Stimulated activated CD8-positive, alpha-beta memory T cell treated with anti-CD3 and anti-CD28 coated beads, Interleukin-15, amount 100 ng/mL, for 24 hours (primary cell): ENCODE data around the gene FCRL1.

Source experiments
- DNase-seq: peaks from one replicate; pipeline ENCODE4 v3.0.0-alpha.2; 2020; ENCODE audit warnings: low read depth

FCRL1 gene, protein sequence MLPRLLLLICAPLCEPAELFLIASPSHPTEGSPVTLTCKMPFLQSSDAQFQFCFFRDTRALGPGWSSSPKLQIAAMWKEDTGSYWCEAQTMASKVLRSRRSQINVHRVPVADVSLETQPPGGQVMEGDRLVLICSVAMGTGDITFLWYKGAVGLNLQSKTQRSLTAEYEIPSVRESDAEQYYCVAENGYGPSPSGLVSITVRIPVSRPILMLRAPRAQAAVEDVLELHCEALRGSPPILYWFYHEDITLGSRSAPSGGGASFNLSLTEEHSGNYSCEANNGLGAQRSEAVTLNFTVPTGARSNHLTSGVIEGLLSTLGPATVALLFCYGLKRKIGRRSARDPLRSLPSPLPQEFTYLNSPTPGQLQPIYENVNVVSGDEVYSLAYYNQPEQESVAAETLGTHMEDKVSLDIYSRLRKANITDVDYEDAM

DNA sequence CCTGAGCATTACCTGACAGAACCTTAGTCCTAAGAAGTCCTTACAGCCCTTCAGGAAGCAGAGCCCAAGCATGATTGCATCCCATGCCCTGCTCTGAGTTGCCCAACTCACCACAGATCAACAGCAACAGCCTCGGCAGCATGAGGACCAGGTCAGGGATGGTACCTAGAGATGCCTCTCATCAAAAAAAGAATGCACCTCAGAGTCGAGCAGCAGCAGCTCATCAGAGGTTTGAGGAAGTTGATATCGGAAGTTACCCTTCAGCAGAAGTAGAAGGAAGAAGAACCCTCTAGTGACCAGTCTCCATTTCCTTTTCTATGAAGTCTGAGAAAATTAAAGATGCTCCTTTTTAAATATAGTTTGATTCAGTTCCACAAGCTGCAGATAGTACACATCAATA lies at the start of gene FCRL1:
Gene FCRL1 (minus strand): TSS at position 225 of the 400 bp plus-strand sequence. CDS start 83 bp downstream, at position 142.
- no peak for DNase-seq

DNA sequence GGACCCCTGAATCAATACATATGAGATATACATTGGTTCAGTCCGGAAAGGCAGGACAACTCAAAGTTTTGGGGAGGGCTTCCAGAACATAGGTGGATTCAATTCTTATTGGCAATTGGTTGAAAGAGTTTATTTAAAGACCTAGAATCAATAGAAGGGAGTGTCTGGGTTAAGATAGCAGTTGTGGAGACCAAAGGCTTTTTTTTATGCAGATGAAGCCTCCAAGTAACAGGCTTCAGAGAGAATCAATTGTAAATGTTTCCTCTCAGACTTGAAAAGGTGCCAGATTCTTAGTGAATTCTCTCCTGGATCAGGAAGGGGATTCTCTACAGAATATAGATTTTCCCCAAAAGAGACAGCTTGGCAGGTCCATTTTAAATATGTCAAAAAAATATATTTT lies 48.7 kb upstream of the FCRL1 start:
- no peak for DNase-seq

DNA sequence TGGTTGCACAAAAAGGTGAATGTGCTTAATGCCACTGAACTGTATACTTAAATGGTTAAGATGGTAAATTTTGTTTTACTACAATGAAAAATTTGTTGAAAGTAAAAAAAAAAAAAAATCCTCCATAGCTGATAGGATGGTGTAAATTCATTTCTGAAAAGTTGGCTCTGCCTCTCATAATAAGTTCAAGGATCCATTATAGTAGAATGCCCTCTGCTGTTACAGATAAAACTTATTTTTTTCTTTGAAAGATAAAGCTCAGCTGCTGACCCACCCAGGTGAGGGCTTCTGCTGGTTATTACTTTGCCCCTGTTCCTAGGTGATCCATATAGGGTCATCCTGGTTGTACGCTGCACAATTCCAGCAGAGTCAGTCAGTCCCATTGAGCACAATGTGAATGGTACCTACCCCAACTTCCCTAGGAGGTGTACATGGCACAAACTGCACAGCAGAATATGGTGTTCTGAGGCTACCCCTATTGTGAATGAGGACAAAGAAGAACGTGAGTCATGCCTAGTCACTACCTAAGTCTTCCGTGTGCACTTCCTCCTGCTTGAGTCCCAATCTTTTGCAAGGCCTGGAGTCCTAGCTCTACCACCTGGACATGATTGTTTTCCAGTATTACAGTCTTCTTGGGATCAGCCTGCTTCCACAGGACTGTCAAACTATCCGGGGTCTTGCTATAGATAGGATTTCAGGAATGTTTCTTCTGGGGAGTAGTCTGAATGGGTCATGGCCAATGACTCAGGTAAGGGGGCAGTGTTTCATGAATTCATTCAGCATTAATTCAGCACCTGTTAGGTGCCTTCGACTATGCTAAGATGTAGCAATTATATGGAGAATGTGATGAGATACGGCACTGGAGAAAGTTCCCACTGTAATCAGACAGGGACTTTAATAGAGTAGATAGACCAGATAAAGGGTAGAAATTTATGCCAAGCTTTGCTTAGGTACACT lies 42.5 kb upstream of the FCRL1 start:
- DNase-seq = no peak

DNA sequence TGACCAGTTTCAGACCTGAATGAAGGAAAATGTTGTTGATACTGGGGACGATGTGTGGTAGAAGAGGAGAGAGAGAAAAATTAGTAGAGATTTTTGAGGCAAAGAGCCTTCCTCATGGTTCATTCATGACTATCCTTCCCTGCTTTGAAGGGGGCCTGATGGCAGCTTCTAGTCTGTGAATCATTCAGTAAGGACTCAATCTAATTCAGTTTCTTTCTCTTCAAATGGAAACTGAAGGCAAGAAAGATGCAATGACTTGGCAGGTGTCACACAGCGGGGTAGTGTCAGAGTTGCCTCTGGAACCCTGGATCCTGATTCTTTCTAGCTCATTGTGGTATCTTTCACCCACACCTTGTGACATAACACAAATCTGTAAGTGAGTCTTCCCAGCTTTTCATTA lies 36.6 kb upstream of the FCRL1 start:
- no peak for DNase-seq

DNA sequence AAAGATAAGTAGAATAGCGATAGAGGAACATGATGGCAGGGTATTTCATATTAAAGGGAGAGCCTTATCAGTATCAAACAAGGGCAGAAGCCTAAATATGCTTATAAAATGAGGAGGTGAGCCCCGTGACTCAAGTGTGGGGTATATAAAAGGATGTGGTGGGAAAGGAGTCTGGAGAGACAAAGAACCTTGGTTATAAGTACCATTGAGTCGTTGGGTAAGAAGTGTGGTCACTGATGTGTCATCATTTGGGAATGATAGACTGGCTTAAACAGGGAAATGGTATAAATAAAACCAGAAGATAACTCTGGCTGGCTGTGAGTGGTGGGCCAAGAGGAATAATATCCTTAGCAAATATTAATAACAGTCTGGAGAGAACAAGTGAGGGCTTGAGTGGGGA lies 32.6 kb upstream of the FCRL1 start:
- DNase-seq = no peak

DNA sequence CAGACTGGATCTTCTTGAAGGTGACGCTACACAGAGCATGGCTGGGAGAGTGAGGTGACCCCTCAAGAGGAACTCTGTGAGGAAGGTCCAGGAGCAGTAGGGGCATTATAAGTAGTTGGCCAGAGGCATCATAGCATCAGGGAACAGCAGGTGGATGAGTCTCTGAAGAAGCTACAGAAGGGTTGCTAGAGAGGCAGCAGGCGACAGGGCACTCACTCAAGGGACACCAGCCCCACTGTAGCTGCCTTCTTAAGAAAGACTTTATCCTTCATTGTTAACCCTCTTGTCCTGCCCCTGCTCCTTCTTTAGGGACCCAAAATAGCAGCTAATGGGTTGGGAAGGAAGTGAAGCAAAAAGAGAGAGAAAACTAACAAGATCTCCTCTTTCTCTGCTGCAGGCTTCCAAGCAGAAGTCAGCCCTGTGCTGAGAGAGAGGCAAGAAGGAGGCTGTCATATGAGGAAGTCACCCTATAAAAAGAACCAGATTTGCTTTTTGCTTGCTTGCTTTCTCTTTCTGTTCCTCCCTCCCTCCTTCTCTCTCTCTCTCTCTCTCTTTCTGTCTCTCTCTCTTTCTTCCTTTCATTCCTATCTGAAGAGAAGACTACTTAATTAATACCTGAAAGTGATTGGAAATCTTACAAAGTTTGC lies 29.4 kb upstream of the FCRL1 start:
- DNase-seq = no peak

DNA sequence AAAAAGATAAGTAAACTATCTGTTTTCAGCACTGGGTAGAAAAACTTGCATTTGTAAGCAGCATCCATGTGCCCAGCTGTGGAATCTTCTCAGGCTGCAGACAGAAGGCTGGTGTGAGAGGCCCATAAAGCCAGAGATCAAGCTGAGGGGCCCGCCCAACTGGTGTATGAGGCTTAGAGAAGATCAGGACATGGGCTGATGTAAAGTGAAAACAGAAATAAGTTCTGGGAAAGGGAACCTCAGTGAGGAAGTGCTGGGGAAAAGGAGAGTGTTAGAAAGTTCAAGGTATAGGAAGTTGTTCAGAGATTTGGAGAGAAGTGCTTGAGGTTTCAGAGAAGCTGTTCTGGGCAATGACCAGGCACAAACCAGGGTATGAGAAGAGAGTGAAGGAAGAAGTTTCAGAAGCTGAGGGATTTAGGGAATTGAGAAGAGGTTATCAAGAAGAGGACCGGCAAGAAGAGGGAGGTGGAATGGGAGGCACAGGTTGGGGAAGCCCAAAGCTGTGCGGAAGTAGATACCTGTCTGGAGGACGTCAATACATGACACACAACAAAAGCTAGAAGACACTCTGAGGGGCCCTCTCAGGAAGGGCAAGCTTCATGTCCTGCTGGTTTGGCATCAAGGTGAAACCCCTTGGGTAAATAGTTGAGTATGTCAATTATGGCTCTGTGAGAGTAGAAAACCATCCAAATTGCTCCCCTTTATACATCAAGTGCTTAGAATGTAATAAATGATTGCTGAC lies 24.3 kb upstream of the FCRL1 start:
- no peak for DNase-seq

DNA sequence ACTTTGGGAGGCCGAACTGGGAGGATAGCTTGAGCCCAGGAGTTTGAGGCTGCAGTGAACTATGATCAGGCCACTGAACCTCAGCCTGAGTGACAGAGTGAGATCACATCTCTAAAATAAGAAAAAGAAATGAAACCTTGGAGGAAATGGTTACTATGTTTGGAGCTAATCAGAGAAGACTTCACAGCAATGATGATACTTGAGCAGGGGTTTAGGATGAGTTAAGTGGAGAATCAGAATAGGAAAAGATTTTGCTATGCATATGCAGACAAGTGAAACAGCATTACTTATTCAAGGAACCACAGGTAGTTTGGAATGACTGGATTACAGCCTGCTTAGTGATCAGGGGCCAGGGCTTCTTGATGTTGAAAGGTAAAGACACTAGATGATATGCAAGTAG lies 23.0 kb upstream of the FCRL1 start:
- no peak for DNase-seq

DNA sequence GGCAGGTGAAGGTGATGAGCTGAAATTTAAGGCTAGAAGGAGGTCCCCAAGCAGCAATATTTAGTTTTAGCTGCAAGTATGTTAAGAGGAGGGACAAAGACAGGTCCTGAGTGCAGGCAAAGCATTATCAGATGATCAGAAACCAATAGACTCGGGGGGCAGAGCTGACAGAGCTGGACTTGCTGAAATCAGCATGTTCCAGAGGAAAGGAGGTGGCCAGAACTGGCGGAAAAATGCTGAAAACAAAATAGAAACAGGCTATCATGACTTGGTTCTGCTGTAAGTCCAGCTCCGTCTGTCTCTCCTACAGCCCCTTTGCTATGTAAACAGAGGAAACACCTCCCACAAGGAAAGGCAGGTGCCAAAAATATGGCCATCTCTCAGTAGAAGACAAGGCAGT lies 21.8 kb upstream of the FCRL1 start, which contains the start of gene CD5L:
Gene CD5L (minus strand): TSS at position 101 of the 400 bp plus-strand sequence. CDS start 107 bp downstream, outside the sequence.
- no peak for DNase-seq

DNA sequence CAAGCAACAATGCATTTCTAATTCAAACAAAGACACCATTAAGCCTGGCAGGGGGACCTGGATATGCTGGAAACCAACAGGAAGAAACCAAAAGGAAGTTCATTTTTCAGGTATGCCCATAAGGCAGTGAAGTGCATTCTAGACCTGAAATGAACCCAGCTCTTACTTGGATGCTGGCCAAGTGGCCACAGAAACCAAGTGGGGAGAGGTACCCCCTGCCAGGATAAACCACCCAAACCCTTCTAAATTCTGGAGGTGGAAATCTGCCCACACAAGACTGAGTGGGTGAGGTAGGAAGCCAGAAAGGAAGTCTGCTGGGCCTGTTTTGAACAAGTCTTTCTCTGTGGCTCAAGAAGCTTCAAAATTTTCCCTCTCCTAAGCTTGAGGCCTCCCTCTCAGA lies 19.0 kb upstream of the FCRL1 start:
- DNase-seq = no peak

DNA sequence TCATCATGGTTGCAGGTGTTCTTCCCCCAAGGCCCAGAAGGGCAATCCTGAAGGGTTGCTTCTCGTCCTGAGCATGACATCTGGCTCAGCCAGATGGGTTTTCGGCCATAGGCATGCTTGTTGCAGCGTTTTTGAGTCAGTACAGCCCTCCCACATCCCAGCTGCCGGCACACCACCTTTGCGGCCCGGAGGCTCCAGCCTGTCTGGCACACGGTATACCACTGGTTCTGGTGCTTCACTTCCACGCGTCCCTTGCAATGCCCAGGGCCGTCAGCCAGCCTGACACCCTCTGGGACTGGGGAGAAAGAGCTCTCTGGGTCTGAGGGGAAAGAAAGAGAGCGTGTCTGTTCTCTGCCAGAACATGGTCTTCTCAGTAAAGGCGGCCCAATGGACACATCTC lies 14.5 kb upstream of the FCRL1 start:
- no peak for DNase-seq

DNA sequence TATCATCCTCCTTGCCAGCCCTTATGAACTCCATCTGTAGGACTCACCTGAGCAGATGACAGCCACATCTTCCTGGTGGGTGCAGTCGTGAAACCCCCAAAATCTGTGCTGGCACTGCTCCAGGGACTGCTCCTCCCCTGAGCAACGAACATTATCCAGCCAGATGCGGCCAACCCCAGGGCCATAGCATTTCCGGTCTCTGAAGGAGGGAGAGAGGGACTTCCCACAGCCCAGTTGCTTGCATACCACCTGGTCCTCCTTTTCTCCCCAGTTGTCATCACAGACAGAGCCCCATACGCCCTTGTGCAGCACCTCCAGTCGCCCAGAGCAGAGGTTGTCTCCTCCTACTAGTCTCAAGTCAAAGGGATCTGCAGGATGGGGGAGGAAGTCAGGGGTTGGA lies 13.2 kb upstream of the FCRL1 start:
- DNase-seq = no peak

DNA sequence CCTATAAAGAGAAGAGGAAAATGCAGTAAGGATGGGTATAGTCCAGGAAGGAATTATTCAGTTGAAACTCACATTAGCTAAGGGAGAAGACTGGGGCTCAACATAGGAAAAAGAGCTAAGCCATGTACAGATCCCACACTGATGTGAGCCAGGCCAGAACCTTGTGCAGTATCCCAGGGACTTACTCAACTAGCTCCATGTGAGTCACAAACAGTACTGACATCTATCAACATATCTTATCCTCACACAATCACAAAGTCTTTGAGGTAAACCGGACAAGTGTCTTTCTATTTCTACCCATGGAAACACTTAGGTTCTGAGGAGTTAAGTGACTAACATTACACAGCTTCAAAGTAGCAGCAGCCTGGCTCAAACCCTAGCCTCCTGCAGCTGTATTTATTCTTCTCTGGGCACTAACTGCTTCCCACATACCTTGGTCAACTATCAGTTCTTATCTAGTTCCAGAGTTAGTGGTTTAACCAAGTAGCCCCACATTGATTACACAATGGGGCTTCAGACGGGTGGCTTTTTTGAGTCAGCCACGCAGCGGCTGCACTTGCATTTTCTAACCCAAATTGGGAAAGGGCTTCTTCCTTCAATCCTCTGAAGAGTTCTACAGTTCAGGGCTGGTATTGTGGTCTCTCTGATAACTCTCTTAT lies 12.2 kb upstream of the FCRL1 start:
- DNase-seq = no peak

DNA sequence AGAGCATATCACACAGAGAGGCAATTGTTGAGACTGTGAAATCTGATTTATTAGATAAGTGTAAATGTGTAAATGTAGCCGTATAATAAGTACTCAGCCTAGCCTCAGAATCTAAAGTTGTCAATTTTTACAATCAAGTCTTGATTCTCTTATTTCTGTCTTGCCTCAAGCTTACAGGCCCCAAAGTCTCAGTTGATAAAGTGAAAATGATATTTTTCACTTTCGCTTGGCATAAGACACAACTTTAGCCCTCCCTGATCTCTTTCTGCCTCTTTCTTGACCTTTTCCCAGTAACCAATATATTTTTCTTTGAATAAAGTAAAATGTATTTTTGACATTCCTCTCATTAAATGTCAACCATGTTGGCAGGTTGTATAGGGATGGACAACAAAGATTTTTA lies 11.0 kb upstream of the FCRL1 start:
- DNase-seq = no peak

DNA sequence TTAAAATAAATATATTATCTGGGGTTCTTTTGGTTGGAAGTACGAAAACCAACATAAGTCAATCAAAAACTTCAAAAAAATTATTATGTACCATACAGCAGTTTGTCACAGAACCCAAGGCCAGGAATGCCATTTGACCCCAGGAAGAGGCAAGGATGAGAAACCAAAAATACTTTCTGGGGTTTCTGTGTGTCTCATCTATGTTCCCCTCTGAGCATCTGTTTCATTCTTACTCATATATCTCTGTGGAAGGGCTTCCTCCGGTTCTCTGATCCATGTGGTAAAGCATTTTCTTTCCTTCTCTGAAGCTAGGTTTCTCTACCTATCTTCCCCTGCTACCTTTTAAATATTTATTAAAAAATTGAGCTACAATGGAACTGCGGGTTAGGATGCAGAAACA lies 9.8 kb upstream of the FCRL1 start:
- no peak for DNase-seq

DNA sequence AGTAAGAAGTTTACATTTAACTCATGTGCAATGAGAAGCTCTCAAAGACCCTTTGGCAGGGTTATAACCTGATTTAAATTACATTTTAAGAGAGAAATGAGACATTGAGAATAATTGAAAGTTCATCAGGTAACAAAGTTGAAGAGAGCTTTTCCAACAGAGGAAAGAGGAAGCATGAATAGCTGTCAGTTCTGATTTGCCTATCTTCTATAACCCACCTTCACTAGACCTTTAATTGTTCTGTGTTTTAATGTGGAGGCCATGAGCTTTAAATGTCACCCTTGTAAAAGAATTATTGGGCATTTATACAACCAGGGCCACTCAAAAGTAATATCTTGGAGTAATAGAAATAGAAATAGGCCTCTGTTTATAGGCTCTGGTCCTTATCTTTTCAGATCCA lies 9.3 kb upstream of the FCRL1 start:
- no peak for DNase-seq

DNA sequence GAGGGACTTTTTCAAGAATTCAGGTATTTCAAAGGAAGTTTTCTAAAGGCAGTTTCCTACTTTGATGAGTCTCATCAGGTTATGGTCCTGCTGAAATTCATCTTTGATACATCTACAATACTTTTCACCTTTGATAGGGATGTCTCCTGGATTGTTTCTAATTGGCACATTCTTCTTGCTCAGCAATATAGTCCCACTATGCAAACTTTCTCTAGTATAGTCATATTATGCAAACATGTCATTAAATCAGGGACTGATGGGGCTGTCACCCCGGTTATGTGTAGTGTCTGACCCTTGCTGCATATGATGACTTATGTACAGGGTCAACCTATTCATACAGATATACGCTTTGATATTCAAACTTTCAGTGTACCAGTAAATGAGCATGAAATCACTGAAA lies 379 bp upstream of the FCRL1 start:
- no peak for DNase-seq

DNA sequence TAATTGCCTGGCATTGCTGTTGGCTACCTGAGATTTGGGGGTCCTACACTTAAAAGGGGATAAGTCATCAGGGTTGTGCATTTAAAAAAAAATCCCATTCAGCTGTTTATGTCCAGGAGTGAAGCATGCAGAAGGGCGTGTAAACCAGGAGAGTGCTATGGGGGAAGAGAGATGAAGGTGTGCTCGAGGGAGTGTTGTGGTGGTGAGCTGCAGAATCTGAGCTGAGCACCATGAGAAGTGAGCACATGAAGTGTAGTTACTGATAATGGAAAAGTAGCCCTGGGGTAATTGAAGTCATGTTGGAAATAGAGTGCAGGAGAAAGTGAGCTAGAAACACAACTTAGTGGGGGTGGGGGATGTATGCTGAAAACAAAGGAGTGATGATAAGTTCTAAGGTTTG lies 705 bp downstream of the FCRL1 start:
- DNase-seq = no peak

DNA sequence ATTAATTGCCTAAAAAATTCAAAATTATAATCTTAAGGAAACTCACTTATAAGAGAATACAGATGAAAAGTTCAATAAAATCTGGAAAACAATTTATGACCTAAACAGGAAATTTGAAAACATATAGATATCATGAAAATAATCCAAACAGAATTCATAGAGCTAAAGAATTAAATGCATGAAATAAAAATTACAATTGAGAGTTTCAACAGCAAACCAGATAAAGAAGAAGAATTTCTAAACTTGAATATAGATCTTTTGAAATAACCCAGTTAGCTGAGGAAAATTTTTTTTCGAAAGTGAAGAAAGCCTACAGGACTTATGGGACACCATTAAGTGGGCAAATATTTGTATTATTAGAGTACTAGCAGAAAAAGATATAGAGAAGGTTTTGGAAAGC lies 6.7 kb downstream of the FCRL1 start:
- no peak for DNase-seq

DNA sequence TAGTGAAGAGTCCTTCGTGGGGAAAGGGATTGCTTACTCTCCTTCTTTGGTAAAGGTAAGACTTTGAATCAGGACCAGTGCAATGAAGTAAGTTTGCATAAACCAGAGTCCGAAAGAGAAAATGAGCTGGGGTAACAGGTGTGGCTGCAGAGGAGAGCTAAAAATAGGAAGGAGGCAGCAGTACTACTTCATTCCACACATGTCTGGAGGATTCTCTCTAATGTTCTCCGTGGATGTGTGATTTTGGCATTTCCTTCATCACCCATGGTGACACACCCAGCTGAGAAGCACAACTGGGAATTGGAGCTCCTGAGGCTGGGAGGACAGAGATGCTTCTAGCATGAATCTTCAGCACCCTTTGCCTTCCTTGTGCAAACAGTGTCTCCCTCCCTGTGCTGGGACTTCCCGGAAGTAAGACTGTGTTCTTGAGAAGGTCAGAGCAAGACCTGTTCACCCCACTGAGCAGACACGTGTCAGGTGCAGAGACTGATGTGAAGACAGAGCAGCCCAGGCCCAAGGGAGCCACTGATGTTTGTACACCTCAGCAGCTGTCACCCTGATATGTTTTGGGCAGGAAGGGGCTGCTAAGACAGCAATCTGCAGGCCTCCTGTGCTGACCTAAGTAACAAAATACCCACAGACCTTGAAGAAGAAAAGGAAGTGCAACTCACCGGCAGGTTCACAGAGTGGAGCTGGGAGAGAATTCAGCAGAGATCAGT lies 13.3 kb downstream of the FCRL1 start:
- no peak for DNase-seq

DNA sequence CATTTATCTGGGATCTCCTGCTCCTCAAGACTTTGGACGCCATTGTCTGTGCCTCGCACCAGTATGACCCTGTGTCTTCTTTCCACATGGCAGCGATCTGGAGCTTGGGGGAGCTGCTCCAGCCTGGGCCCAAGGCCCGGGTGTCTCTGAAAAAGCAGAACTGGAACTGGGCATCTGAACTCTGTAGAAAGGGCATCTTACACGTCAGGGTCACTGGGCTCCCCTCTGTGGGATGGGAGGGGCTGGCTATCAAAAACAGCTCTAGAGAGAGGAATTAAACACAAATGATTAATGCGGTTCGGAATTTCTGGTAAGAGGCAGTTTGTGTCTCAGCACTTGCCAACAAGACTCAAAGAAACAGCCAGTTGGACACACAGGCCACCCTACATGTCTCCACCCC lies 16.1 kb downstream of the FCRL1 start:
- no peak for DNase-seq
